Globus pallidus (tissue), 1 donor: ENCODE results near the gene SHROOM1.

ENCODE experiments used
- DNase-seq: peaks from one replicate; pipeline ENCODE4 v3.0.0-alpha.2; 2015; ENCODE audit warnings: low spot score

Gene SHROOM1

DNA sequence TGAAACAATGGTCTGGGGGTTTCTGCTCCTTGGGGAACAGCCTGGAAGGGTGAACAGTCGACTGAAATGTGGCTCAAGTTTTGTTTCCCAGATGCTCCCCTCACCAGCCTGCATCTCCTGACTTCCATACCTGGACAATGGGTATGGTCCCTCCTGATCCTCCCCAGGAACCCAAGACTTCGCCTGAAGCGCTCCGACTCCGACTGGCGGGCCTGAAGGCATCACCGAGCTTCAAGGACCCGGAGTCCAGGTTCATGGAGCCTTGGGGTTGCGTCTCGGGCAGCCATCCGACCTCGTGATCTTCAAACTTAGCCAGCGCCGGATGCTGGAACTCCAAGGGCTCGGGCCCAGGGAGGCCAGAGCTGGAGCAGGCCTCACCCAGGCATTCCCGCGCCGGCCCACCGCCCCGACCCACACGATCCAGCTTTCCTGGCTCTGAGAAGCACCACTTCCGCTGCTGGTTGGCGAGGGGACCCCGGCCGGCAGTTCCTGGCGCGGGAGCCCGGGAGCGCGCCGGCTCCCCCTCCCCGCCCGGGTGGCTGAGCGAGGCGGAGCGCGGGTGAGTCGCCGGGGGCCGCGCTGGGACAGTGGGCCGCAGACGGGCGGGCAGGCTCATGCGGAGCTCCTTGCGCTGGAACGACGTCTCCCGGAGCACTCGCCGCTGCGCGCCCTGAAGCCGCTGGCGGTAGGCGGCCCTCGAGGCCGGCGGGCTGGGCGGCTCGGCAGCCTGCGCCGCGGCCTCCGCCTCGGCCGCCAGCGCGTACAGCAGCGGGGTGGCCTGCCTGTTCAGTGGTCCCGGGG lies 5.2 kb downstream of the SHROOM1 start:
- no peak for DNase-seq

DNA sequence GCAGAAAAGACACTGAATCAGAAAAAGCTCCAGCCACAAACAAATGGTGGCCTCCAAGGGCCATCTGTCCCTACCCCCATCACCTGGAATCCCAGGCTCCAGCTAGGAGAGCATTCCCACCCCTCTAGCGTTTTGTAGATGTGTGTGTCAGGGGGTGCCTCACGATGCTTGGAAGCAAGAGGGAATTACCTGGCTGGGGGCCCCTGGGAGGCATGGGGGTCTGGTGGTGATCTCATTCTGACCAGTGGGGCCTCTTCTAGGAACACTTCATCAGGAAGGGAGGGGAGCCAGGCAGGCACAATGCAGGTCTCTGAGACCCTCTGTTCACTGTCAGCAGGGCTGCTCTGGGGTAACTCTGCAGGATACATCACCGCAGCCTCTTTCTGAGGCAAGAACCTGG lies 6.0 kb downstream of the SHROOM1 start:
- DNase-seq: no peak

DNA sequence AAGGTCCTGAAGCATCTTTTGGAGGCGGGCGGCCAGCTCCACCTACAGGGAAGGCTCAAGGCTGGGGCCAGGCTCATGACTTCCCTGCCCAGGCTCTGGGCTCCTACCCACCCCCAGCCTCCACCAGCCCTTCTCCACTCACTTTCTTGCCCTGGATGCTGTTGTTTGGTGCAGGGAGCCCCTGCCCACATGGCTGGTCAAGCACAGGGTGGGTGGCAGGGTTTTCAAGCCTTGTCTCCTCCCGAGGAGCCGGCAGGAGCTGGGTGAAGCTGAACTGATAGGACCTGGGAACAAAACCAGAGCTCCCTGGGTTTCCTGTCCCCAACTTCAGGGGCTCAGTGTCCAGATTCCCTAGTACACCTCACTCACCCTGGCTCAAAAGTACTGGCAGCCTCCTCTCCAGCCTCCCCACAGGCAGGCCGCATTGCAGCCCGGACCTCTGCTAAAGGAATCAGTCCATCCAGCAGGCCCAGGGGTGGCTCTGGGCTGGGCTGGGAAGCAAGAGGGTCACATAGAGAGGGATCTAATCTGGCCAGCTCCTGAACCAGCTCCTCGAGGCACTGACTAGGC lies 6.9 kb downstream of the SHROOM1 start:
- no peak for DNase-seq

- no peak for DNase-seq
Measured at GRCh38 chr5:132822650-132823480, 7.6 kb downstream of the SHROOM1 start.

GRCh38 chr5:132821791-132822190 lies 8.7 kb downstream of the SHROOM1 start:
- peak; percentile 89 for DNase-seq

DNA sequence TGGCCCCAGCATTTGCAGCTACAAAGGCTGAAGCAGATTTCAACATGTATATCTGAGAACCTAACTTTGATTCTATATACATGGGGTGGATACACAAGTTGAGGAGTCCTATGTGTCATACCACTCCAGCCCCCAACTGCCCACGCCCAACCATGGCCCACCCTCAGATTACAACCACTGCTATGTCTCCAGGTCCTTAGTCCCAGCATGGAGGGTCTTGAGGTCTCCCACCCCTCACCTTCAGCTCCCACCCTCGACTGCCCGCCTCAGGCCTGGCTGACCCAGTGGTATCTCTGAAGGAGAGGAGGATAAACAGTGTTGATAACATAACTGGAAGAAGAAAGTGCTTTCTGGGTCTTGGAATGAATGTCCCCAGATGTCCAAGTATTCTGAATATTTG lies 9.1 kb downstream of the SHROOM1 start:
- no peak for DNase-seq

DNA sequence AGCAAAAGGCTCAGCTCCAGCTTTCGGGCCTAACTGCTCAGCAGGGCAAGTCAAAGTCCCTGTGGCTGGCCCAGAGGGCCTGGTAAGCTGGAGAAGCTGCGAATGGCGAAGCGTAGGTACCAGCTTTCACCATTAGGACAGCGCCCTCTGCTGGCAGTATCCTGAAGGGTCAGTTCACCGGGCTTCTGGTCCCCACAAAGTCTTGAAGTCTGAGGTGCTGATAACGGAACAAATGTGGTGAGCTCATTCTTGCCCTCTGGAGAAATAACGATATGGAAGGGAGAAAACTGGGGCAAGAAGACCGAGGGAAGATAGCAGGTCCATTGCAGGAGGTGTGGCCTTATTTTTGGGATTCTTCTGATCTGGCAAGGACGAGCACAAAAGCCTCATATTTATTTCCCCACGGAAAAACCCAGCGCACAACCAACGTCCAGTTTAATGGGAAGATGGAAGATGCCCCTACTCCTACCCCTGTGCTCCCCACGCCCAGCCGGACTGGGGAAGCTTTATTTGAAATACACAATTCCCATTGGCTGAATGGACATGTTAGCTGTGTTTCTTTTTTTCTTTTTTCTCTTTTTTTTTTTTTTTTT lies 10.2 kb downstream of the SHROOM1 start:
- peak; percentile 97 for DNase-seq

GRCh38 chr5:132819468-132819867 lies 11.0 kb downstream of the SHROOM1 start:
- DNase-seq: no peak

DNA sequence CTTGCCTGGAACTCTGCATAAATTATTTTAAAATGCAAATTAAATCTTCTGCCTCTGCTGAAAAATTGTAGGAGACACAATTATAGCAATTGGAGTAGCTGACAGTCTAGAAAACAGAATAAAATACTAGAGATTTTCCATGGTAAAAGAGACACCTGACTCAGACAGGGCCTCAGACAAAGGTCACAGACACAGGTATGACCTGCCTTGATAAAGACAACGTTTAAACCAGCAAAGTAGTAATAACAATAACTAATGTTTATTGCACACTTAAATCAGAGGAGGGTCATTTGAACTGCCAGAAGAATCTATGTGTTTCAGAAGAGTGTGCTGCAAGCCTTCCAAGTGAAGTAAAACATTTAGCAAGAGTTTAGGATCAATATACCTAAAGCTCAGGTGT lies 13.4 kb downstream of the SHROOM1 start:
- no peak for DNase-seq

GRCh38 chr5:132816554-132816953 lies 13.9 kb downstream of the SHROOM1 start:
- no peak for DNase-seq

DNA sequence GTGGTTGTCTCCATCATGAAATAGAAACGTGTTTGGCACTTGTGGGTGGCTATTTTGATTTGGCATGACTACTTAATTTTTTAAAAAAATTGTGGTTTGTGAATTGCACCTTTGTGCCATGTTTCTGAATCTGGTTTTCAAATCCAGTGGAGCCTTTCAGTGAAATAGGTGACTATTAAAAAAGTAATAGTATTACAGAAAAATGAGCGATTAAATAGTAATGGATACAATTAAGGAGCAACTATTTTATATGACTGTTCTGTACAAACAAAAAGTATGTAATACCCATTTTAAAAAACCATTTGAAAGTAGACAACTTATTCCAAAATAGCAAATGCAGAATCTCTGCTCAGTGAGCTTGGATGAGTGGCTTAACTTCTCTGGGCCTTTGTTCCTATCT lies 14.4 kb downstream of the SHROOM1 start:
- no peak for DNase-seq

DNA sequence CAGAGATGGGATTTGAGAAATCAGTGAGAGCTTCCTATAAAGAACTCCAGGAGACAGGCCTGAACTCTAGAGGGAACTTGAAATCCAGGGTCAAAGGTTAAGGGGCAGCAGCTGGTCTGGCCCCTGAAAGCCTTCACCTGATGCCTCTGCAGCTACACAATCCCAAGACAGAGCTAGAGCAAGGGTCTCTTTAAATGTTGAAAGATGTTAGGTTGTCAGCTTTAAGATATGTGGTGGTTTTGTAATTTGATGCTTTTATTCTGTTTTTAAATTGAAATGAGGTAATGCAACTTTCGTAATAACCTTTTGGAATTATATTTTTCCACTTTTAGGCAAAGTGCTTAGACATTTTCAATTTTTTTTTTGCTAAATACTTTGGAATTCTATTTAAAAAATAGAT lies 15.0 kb downstream of the SHROOM1 start:
- no peak for DNase-seq

DNA sequence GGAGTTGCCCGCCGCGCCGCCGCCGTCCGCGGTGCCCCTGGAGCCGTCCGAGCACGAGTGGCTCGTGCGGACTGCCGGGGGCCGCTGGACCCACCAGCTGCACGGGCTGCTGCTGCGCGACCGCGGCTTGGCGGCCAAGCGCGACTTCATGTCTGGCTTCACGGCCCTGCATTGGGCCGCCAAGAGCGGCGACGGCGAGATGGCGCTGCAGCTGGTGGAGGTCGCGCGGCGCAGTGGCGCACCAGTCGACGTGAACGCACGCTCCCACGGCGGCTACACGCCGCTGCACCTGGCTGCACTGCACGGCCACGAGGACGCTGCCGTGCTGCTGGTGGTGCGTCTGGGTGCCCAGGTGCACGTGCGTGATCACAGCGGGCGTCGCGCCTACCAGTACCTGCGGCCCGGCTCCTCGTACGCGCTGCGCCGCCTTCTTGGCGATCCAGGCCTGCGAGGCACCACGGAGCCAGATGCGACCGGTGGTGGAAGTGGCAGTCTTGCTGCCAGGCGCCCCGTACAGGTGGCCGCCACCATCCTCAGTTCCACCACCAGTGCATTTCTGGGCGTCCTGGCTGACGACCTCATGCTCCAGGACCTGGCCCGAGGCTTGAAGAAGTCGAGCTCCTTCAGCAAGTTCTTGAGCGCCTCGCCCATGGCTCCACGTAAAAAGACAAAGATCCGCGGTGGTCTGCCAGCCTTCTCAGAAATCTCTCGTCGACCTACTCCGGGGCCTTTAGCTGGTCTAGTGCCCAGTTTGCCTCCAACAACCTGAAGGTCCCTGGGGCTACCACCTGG lies 15.7 kb downstream of the SHROOM1 start:
- DNase-seq: no peak

DNA sequence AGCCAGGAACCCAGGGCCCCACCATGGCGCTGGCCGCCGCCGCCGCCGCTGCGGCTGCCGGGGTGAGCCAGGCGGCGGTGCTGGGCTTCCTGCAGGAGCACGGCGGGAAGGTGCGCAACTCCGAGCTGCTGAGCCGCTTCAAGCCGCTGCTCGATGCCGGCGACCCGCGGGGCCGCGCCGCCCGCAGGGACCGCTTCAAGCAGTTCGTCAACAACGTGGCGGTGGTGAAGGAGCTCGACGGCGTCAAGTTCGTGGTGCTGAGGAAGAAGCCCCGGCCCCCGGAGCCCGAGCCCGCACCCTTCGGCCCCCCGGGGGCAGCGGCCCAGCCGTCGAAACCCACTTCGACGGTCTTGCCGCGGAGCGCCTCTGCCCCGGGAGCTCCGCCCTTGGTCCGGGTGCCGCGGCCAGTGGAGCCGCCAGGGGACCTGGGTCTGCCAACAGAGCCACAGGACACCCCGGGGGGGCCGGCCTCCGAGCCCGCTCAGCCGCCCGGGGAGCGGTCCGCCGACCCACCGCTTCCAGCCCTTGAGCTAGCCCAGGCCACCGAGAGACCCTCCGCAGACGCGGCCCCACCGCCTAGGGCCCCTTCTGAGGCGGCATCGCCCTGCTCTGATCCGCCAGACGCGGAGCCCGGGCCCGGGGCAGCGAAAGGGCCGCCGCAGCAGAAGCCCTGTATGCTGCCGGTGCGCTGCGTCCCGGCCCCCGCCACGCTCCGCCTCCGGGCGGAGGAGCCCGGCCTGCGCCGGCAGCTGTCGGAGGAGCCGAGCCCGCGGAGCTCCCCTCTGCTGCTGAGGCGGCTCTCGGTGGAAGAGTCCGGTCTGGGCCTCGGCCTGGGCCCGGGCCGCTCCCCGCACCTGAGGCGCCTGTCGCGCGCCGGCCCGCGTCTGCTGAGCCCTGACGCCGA lies 16.6 kb downstream of the SHROOM1 start:
- peak; percentile 82 for DNase-seq

DNA sequence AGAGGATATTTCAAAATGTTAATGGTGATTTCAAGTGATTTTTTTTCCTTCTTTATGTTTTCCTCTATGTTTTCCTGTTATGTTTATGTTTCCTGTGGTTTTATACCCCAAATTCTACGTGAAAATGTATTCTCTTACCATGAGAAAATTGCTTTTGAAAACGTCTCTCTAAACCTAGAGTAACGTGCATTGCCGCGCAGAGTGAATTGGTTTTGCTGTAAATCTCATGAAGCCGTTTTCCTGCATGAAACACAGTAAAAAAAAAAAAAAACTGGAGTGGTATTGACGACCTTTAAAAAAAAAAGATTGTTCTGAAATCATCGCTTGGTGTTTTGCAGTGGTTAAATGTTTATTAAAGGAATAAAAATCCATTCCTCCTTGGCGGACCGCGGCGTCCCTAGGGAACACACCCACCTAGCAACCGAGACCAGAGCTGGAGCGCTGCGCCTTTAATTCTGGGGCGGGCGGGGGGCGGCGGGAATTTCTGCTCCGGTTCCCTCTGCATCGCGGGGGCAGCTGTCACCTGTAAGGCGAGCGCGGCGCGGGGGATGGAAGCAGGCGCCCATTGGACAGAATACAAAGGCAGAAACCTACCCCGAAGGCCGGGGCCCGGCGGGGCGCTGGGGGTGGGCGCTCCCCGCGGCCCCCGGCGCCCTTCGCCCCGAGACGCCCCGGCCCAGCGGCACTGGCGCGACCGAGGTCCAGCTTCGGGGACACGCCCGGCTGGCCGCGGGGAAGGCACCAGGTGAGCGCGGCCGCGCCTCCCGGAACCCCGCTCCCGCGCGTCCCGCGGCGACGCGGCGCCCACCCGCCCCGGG lies 17.5 kb downstream of the SHROOM1 start, which contains the start of gene SOWAHA:
SOWAHA (plus strand) TSS at position 522 of the 818 bp plus-strand sequence. CDS start 320 bp downstream, outside the sequence.
- no peak for DNase-seq

DNA sequence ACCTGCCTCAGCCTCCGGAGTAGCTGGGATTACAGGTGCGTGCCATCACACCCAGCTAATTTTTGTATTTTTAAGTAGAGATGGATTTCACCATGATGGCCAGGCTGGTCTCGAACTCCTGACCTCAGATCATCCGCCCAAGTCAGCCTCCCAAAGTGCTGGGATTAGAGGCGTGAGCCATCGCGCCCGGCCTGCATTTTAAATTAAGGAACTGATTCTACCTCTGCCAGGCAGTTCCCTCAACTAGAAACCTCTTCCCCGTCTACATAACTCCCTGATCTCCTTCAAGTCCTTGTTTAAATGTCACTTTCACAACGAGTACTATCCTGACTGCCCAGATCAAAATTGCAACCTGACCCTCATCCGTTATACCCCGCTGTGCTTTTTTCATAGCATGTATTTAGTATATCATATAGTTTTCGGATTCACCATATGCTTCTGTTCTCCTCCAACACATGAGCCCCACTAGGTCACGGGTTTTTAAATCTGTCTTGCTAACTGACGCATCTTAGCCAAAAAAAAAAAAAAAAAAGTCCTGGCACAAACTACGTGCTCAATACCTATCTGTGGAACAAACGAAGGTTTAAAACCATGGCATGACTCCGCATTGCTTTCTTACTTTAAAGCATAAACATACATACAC lies 18.2 kb downstream of the SHROOM1 start:
- DNase-seq: no peak

- DNase-seq: no peak
Measured at GRCh38 chr5:132810605-132811004, 19.8 kb downstream of the SHROOM1 start.

DNA sequence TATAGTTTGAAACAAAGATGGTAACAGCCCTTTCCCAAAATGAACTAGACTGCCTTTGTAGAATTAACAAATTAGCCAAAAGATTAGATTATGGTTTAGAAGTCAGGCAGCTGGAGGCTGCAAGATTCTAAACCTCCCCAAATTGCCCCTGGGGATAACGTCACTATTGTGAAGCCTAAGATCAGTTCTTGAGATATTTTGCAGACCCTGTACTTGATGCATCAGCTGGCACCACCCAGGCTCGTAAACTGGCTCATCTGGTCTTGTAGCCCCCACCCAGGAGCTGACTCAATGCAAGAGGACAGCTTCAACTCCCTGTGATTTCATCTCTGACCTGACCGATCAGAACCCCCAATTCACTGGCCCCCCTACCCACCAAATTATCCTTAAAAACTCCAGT lies 21.6 kb downstream of the SHROOM1 start:
- DNase-seq: no peak

GRCh38 chr5:132808448-132808847 lies 22.0 kb downstream of the SHROOM1 start:
- DNase-seq: no peak
